H1 (cell line): ENCODE measurements around the gene SPATA13. TPM values are rescaled to one million over a fixed set of nuclear protein-coding genes. Genes with fewer than 3 reads are reported as not detected.

Experiments used
- CTCF ChIA-PET: fragments of 300-600 bp; sonication (Branson Sonifier 250); formaldehyde crosslinking; loops from one replicate; lab custom pipeline; 2021; ENCODE audit not compliant: partially characterized antibody; lab: Charles Lee
- POLR2A ChIA-PET: fragments of 300-600 bp; sonication (Branson Sonifier 250); formaldehyde crosslinking; loops from one replicate; lab custom pipeline; 2021; ENCODE audit warnings: inconsistent platforms; ENCODE audit not compliant: partially characterized antibody; lab: Charles Lee
- DNase-seq, 2 experiments: peaks; one replicate each; pipeline versions ENCODE4 v3.0.0 to v3.0.0-alpha.2; 2010 to 2022; ENCODE audit warnings: low spot score in 2 of 2, low read depth in 1 of 2, mixed read lengths in 1 of 2
- FAIRE-seq: peaks from 2 replicates; lab custom pipeline; 2011; peaks lifted over from hg19 to GRCh38; lab: Jason Lieb, UNC
- H2AFZ ChIP-seq: 2 replicates; pipeline ENCODE4 v1.8.1; 2012; ENCODE audit warnings: low read length, inconsistent platforms
- H2AK5ac ChIP-seq: 2 replicates; pipeline ENCODE4 v1.6.1; 2013; ENCODE audit warnings: low read depth, low read length
- H2BK120ac ChIP-seq: replicated peaks from 2 replicates; pipeline ENCODE3; 2013; ENCODE audit warnings: low read depth, low read length, inconsistent platforms
- H2BK12ac ChIP-seq: 2 replicates; pipeline ENCODE4 v1.6.1; 2013; ENCODE audit warnings: low read depth, low read length
- H2BK15ac ChIP-seq: 2 replicates; pipeline ENCODE4 v1.6.1; 2013; ENCODE audit warnings: low read length
- H2BK20ac ChIP-seq: 2 replicates; pipeline ENCODE4 v1.6.1; 2013; ENCODE audit warnings: low read length
- H2BK5ac ChIP-seq: 2 replicates; pipeline ENCODE4 v1.6.1; 2013; ENCODE audit warnings: low read depth, low read length
- H3K14ac ChIP-seq: 2 replicates; pipeline ENCODE4 v1.6.1; 2013; ENCODE audit warnings: inconsistent platforms; ENCODE audit not compliant: insufficient read length
- H3K18ac ChIP-seq: 2 replicates; pipeline ENCODE4 v1.6.1; 2013; ENCODE audit warnings: low read length; ENCODE audit errors: extremely low read depth
- H3K23ac ChIP-seq: 2 replicates; pipeline ENCODE4 v1.6.1; 2013; ENCODE audit warnings: inconsistent platforms; ENCODE audit not compliant: insufficient read length
- H3K23me2 ChIP-seq: 2 replicates; pipeline ENCODE4 v1.6.1; 2013; ENCODE audit warnings: low read depth, low read length
- H3K27ac ChIP-seq: 2 replicates; pipeline ENCODE4 v1.6.1; 2011; ENCODE audit warnings: low read depth, low read length, inconsistent platforms
- H3K27me3 ChIP-seq, 4 experiments: replicated peaks in 1 of 4; 1 replicate in 1 of 4; 2 replicates in 3 of 4; pipeline versions ENCODE4 v1.6.1 to v1.8.1; 2011 to 2013; ENCODE audit warnings: low read length in 3 of 4, mild to moderate bottlenecking in 3 of 4, inconsistent platforms in 2 of 4, mixed read lengths in 2 of 4, moderate library complexity in 1 of 4; ENCODE audit not compliant: control insufficient read depth in 3 of 4, insufficient read depth in 3 of 4; ENCODE audit errors: extremely low read depth in 1 of 4
- H3K36me3 ChIP-seq, 4 experiments: 2 replicates each; pipeline versions ENCODE4 v1.6.1 to v1.8.1; 2011 to 2013; ENCODE audit warnings: mild to moderate bottlenecking in 4 of 4, low read length in 3 of 4, moderate library complexity in 2 of 4, control low read depth in 1 of 4, inconsistent platforms in 1 of 4; ENCODE audit not compliant: insufficient read depth in 4 of 4, control insufficient read depth in 2 of 4
- H3K4ac ChIP-seq: replicated peaks from 2 replicates; pipeline ENCODE3; 2013; ENCODE audit warnings: low read length, low read depth, mixed read lengths, inconsistent platforms; ENCODE audit not compliant: insufficient read length
- H3K4me1 ChIP-seq, 4 experiments: replicated peaks in 1 of 4; 1 replicate in 1 of 4; 2 replicates in 3 of 4; pipeline versions ENCODE4 v1.6.1 to v1.8.1; 2011 to 2013; ENCODE audit warnings: low read length in 3 of 4, inconsistent platforms in 2 of 4, mixed read lengths in 1 of 4; ENCODE audit not compliant: insufficient read depth in 4 of 4, control insufficient read depth in 3 of 4
- H3K4me2 ChIP-seq, 2 experiments: 2 replicates each; pipeline versions ENCODE4 v1.6.1 to v1.8.1; 2011 to 2013; ENCODE audit warnings: low read depth in 2 of 2, low read length in 2 of 2, control low read depth in 1 of 2, inconsistent platforms in 1 of 2, mild to moderate bottlenecking in 1 of 2; ENCODE audit not compliant: insufficient read depth in 1 of 2
- H3K4me3 ChIP-seq, 4 experiments: fragments of 200-600, 300-600 bp in 1 of 4; sonication (generic), shearing (Covaris generic), sonication (Bioruptor Twin) in 1 of 4; 2 replicates each; pipeline versions ENCODE4 v1.5.1 to v1.8.1; 2011 to 2016; ENCODE audit warnings: low read length in 4 of 4, low read depth in 3 of 4, control low read depth in 2 of 4, inconsistent platforms in 2 of 4, mild to moderate bottlenecking in 2 of 4, mixed read lengths in 1 of 4, moderate library complexity in 1 of 4; ENCODE audit not compliant: insufficient read depth in 2 of 4; ENCODE audit errors: extremely low read depth in 1 of 4
- H3K56ac ChIP-seq: replicated peaks from 2 replicates; pipeline ENCODE3; 2013; ENCODE audit warnings: low read depth, mild to moderate bottlenecking, mixed read lengths, low read length, inconsistent platforms; ENCODE audit not compliant: insufficient read length
- H3K79me1 ChIP-seq: 2 replicates; pipeline ENCODE4 v1.6.1; 2013; ENCODE audit warnings: low read depth, low read length, control low read depth
- H3K79me2 ChIP-seq, 2 experiments: 2 replicates each; pipeline versions ENCODE4 v1.6.1 to v1.8.1; 2012 to 2013; ENCODE audit warnings: low read length in 2 of 2, mild to moderate bottlenecking in 2 of 2, inconsistent platforms in 1 of 2; ENCODE audit not compliant: insufficient read depth in 2 of 2, control insufficient read depth in 1 of 2
- H3K9ac ChIP-seq, 4 experiments: replicated peaks in 1 of 4; 1 replicate in 1 of 4; 2 replicates in 3 of 4; pipeline versions ENCODE4 v1.6.1 to v1.8.1; 2011 to 2013; ENCODE audit warnings: low read depth in 3 of 4, low read length in 3 of 4, control low read depth in 2 of 4, mild to moderate bottlenecking in 2 of 4, moderate library complexity in 2 of 4, inconsistent platforms in 1 of 4; ENCODE audit errors: extremely low read depth in 1 of 4
- H3K9me3 ChIP-seq, 2 experiments: 2 replicates each; pipeline versions ENCODE4 v1.6.1 to v1.8.1; 2012 to 2013; ENCODE audit warnings: mild to moderate bottlenecking in 2 of 2, moderate library complexity in 2 of 2, control low read depth in 1 of 2, inconsistent platforms in 1 of 2, low read depth in 1 of 2, low read length in 1 of 2, mixed read lengths in 1 of 2; ENCODE audit not compliant: insufficient read depth in 2 of 2
- H4K20me1 ChIP-seq, 2 experiments: replicated peaks in 1 of 2; 2 replicates each; pipeline versions ENCODE3 to v1.8.1; 2011 to 2013; ENCODE audit warnings: inconsistent platforms in 2 of 2, low read length in 2 of 2, mild to moderate bottlenecking in 1 of 2; ENCODE audit not compliant: insufficient read depth in 2 of 2, control insufficient read depth in 1 of 2
- H4K5ac ChIP-seq: 2 replicates; pipeline ENCODE4 v1.6.1; 2013; ENCODE audit warnings: low read length, low read depth, mixed read lengths, inconsistent platforms; ENCODE audit not compliant: insufficient read length
- H4K8ac ChIP-seq: 2 replicates; pipeline ENCODE4 v1.8.0; 2013; ENCODE audit warnings: mild to moderate bottlenecking, moderate library complexity, low read length, inconsistent platforms; ENCODE audit not compliant: insufficient read depth; ENCODE audit errors: extremely low read depth
- H4K91ac ChIP-seq: replicated peaks from 2 replicates; pipeline ENCODE3; 2013; ENCODE audit warnings: low read length, mixed read lengths, inconsistent platforms; ENCODE audit not compliant: insufficient read length
- BRCA1 ChIP-seq: IDR thresholded peaks from 2 replicates; pipeline ENCODE4 v1.6.1; 2012; ENCODE audit warnings: low read depth, low read length, improper control_type of control experiment
- CHD1 ChIP-seq: IDR thresholded peaks from 2 replicates; pipeline ENCODE4 v1.6.1; 2012; ENCODE audit warnings: low read depth, low read length, improper control_type of control experiment
- EGR1 ChIP-seq: IDR thresholded peaks from 2 replicates; pipeline ENCODE4 v1.6.1; 2011; ENCODE audit warnings: low read depth, low read length, borderline replicate concordance
- JUN ChIP-seq: IDR thresholded peaks from 2 replicates; pipeline ENCODE4 v1.6.1; 2011; ENCODE audit warnings: low read depth, mild to moderate bottlenecking, improper control_type of control experiment, low read length
- KDM4A ChIP-seq: IDR thresholded peaks from one replicate; pipeline ENCODE4 v1.7.1; 2012; ENCODE audit warnings: low read depth, mild to moderate bottlenecking, moderate library complexity, low read length, inconsistent platforms; ENCODE audit not compliant: severe bottlenecking
- NANOG ChIP-seq: IDR thresholded peaks from 2 replicates; pipeline ENCODE4 v1.6.1; 2011; ENCODE audit warnings: low read length, low read depth, mild to moderate bottlenecking, inconsistent platforms; ENCODE audit not compliant: insufficient read depth, poor library complexity, severe bottlenecking
- PHF8 ChIP-seq: fragments of 200-600 bp; sonication (generic); conservative IDR thresholded peaks from 2 replicates; pipeline ENCODE4 v1.7.1; 2012; ENCODE audit warnings: low read depth, mild to moderate bottlenecking, inconsistent platforms, low read length, moderate library complexity
- RNF2 ChIP-seq: fragments of 200-900, 300-1000 bp; sonication (generic); IDR thresholded peaks from 2 replicates; pipeline ENCODE4 v1.7.1; 2016; ENCODE audit warnings: borderline replicate concordance, low read depth, mild to moderate bottlenecking, antibody characterized with exemption, low read length; ENCODE audit not compliant: poor library complexity, severe bottlenecking; ENCODE audit errors: missing control alignments
- SIN3A ChIP-seq, 2 experiments: IDR thresholded peaks in 1 of 2; conservative IDR thresholded peaks in 1 of 2; 2 replicates each; pipeline ENCODE4 v1.6.1; 2011 to 2012; ENCODE audit warnings: low read length in 2 of 2, improper control_type of control experiment in 1 of 2, low read depth in 1 of 2, mild to moderate bottlenecking in 1 of 2
- SIRT6 ChIP-seq: IDR thresholded peaks from one replicate; pipeline ENCODE4 v1.7.1; 2012; ENCODE audit warnings: low read length, inconsistent platforms
- SRF ChIP-seq: IDR thresholded peaks from 2 replicates; pipeline ENCODE4 v1.6.1; 2011; ENCODE audit warnings: mild to moderate bottlenecking, low read depth, low read length, moderate library complexity
- TBP ChIP-seq: IDR thresholded peaks from 2 replicates; pipeline ENCODE4 v1.6.1; 2011; ENCODE audit warnings: low read depth, low read length, improper control_type of control experiment
- TCF12 ChIP-seq: IDR thresholded peaks from 2 replicates; pipeline ENCODE4 v1.6.1; 2011; ENCODE audit warnings: low read depth, mild to moderate bottlenecking, low read length
- WGBS, 2 experiments: shearing (Covaris generic) in 1 of 2; methylation state at CpG; one replicate each; pipeline versions ENCODE4 v1.1.6 to v1.1.7; 2013 to 2015; ENCODE audit warnings: low lambda C conversion rate in 2 of 2, mixed read lengths in 2 of 2, inconsistent platforms in 1 of 2, low coverage in 1 of 2, missing lambda C conversion rate in 1 of 2; ENCODE audit not compliant: insufficient replicate concordance in 2 of 2, insufficient coverage in 1 of 2, insufficient read length in 1 of 2; ENCODE audit errors: extremely low coverage in 1 of 2, missing lambda C conversion rate in 1 of 2; 5-methylcytosine and 5-hydroxymethylcytosine counted together
- polyA plus RNA-seq, 7 experiments: library from polyadenylated mRNA; depleted of rRNA in 3 of 7; stranded (reverse) in 5 of 7; unstranded in 2 of 7; fragments of >200 nt in 5 of 7; fragments of 200-250 nt in 2 of 7; gene quantifications; 1 replicate in 5 of 7; 2 replicates in 1 of 7; 4 replicates in 1 of 7; pipeline versions ENCODE4 v1.2.1 to v1.2.3, GENCODE V29; 2011 to 2013; ENCODE audit warnings: missing spikeins in 2 of 7, mixed read lengths in 2 of 7
- total RNA-seq: library from RNA; stranded (reverse); fragmentation: NEBNext Ultra II Directional; extraction: Animal tissue kit (Norgen Biotek cat#: 25700); gene quantifications from 2 replicates; pipeline ENCODE4 v1.2.1, GENCODE V29; 2021

The SPATA13 gene
- total and polyA plus RNA-seq, 2 of the 8 experiments (the other 6 are each of a cell fraction or from before 2014, with no cell fraction given) = 12.6 to 30.9 TPM

DNA sequence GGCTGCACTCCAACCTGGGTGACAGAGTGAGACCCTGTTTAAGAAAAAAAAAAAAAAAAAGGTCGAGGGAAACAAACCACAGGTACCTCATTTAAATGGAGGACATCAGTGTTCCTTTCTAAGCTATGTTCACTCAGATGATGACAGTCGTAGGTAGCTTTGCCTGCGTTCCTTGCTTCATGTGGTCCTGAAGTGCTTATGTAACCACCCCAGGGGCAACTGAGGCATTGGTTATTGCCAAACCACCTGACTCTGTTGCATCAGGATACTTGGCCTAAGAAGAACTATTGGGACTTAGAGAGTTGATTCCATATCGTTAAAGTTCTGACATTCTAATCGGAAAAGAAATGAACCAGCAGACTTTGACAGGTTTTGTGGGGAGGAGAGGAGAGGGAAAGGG, 51.7 kb downstream of the SPATA13 start:
- WGBS, 2 experiments = 85% methylated on average over 5 of the region's 5 CpGs; no CpG with 5 or more reads in 1 of the 2 experiments
- TF ChIP-seq RNF2 = no peak
- TF ChIP-seq BRCA1 = no peak
- TF ChIP-seq SIN3A (conservative IDR thresholded peaks at IDR 0.05 in 1 of 2, IDR thresholded peaks at IDR 0.05 in 1 of 2; ENCODE audit: low read depth in 1 of 2, low read length in 2 of 2) = no peak
- TF ChIP-seq PHF8 = no peak
- no peak for TF ChIP-seq KDM4A
- TF ChIP-seq JUN = no peak
- TF ChIP-seq SRF = no peak
- TF ChIP-seq TCF12 = no peak
- TF ChIP-seq EGR1 = no peak
- TF ChIP-seq NANOG = no peak
- TF ChIP-seq TBP = no peak
- TF ChIP-seq CHD1 = no peak
- TF ChIP-seq SIRT6 = no peak

More for the DNA sequence above, 51.7 kb downstream of the SPATA13 start:
- Histone ChIP-seq H3K18ac (no peak overlapping the region), H3K36me3 (no peaks in the 10 kb centered on the region), H3K56ac (no peak overlapping the region), H3K23ac (no peak overlapping the region), H3K79me2 (peaks cover 0 to 50% of the 10 kb centered on the region in 2 experiments; a peak in 3 of 4 replicates), H3K9me3 (no peaks in the 10 kb centered on the region), H3K4me2 (no peak overlapping the region; a peak in 1 of 4 replicates), H3K23me2 (no peaks in the 10 kb centered on the region), H3K79me1 (peaks cover 10% of the 10 kb centered on the region), H3K27me3 (no peaks in the 10 kb centered on the region), H2BK5ac (no peak overlapping the region; the same call in 1 of the 2 replicates), H3K4me1 (peaks cover 4 to 11% (median 7%) of the 10 kb centered on the region in 4 experiments; a peak in 6 of 7 replicates), H3K4ac (no peak overlapping the region), H2BK15ac (no peak overlapping the region), H2AK5ac (no peak overlapping the region), H3K4me3 (no peak overlapping the region), H3K27ac (no peak overlapping the region), H2BK20ac (no peak overlapping the region), H3K9ac (no peak overlapping the region), H2BK120ac (no peak overlapping the region), H2AFZ (no peak overlapping the region), H4K20me1 (peaks cover 0 to 5% of the 10 kb centered on the region in 2 experiments), H2BK12ac (no peak overlapping the region), H4K91ac (no peak overlapping the region), H4K8ac (no peak overlapping the region), H3K14ac (no peak overlapping the region), H4K5ac (no peak overlapping the region)
- CTCF ChIA-PET = interaction anchor here (0.9 to 9.9 kb wide), 3 partner anchors 20 to 192 kb away, joined by 3 to 130 read pairs (median 3); no protein-coding TSS in a partner anchor
- DNase-seq = no peak
- no peak for FAIRE-seq
- POLR2A ChIA-PET = interaction anchor here (0.6 kb wide), 1 partner anchor 373 kb away, joined by 3 read pairs; no protein-coding TSS in a partner anchor
